A549 (cell line): Measurements from ENCODE around the gene PHACTR2. TPM values are rescaled to one million over a fixed set of nuclear protein-coding genes. Genes with fewer than 3 reads are reported as not detected.

ENCODE experiments used
- ATAC-seq, 2 experiments: fragments of 200-7000 bp in 1 of 2; fragments of >200 bp in 1 of 2; cut with Nextera tagmentation in 1 of 2; cut with Tn5 transposase in 1 of 2; 3 replicates each; pipeline versions ENCODE4 v1.8.0 to v1.9.1; 2018 to 2020; ENCODE audit warnings: mild to moderate bottlenecking in 1 of 2, moderate library complexity in 1 of 2
- CTCF ChIA-PET: fragments of 300-600 bp; sonication (Branson Sonifier 250); formaldehyde crosslinking; extraction: SDS; loops from one replicate; lab custom pipeline; 2021; ENCODE audit warnings: antibody characterized with exemption, inconsistent platforms; lab: Yijun Ruan, JAX
- POLR2A ChIA-PET: fragments of 350-600 bp; formaldehyde crosslinking; extraction: SDS; loops from one replicate; lab custom pipeline; 2021; ENCODE audit warnings: antibody characterized with exemption, inconsistent platforms; lab: Yijun Ruan, JAX
- DNase-seq, 2 experiments: peaks; one replicate each; pipeline versions ENCODE4 v3.0.0 to v3.0.0-alpha.2; 2011 to 2016; ENCODE audit warnings: low read depth in 1 of 2, low spot score in 1 of 2
- FAIRE-seq: peaks from 2 replicates; lab custom pipeline; 2011; peaks lifted over from hg19 to GRCh38; lab: Jason Lieb, UNC
- H3K27ac ChIP-seq, 2 experiments: fragments of >200 bp; sonication (Bioruptor Twin); formaldehyde crosslinking; 3 replicates each; pipeline ENCODE4 v1.5.1; 2016 to 2017
- H3K4me1 ChIP-seq: fragments of >200 bp; sonication (Bioruptor Twin); formaldehyde crosslinking; 3 replicates; pipeline ENCODE4 v1.6.1; 2016
- H3K4me2 ChIP-seq: fragments of >200 bp; sonication (Bioruptor Twin); formaldehyde crosslinking; 3 replicates; pipeline ENCODE4 v1.6.1; 2016
- H3K4me3 ChIP-seq: fragments of >200 bp; sonication (Bioruptor Twin); formaldehyde crosslinking; 3 replicates; pipeline ENCODE4 v1.5.1; 2016
- H3K9me3 ChIP-seq: fragments of >200 bp; sonication (Bioruptor Twin); formaldehyde crosslinking; 3 replicates; pipeline ENCODE4 v1.6.1; 2016
- BHLHE40 ChIP-seq: IDR thresholded peaks from 2 replicates; pipeline ENCODE4 v1.6.1; 2012; ENCODE audit warnings: low read depth, low read length, inconsistent platforms
- CHD2 ChIP-seq: fragments of 150-350 bp; IDR thresholded peaks from 2 replicates; pipeline ENCODE4 v1.6.1; 2014; ENCODE audit warnings: low read length; ENCODE audit not compliant: partially characterized antibody
- EHMT2 ChIP-seq: fragments of 200-600 bp; sonication (generic); IDR thresholded peaks from 2 replicates; pipeline ENCODE4 v1.6.1; 2016; ENCODE audit warnings: antibody characterized with exemption, low read depth, mild to moderate bottlenecking, moderate library complexity
- FOSL2 ChIP-seq, 2 experiments: fragments of 450-650 bp in 1 of 2; fragments of >200 bp in 1 of 2; sonication (Bioruptor Twin) in 1 of 2; formaldehyde crosslinking; IDR thresholded peaks; 2 replicates each; pipeline versions ENCODE4 v1.5.0 to v1.6.1; 2016 to 2020; ENCODE audit warnings: mild to moderate bottlenecking in 1 of 2, moderate library complexity in 1 of 2
- HOXA7 ChIP-seq: fragments of 250-450 bp; sonication (Bioruptor Pico); IDR thresholded peaks from 2 replicates; pipeline ENCODE4 v1.5.0; 2020; ENCODE audit warnings: mild to moderate bottlenecking, moderate library complexity
- JUN ChIP-seq, 2 experiments: fragments of >200 bp; sonication (Bioruptor Twin); formaldehyde crosslinking; IDR thresholded peaks; 2 replicates in 1 of 2; 3 replicates in 1 of 2; pipeline ENCODE4 v1.6.1; 2016 to 2017
- JUNB ChIP-seq: fragments of >200 bp; sonication (Bioruptor Twin); formaldehyde crosslinking; IDR thresholded peaks from 2 replicates; pipeline ENCODE4 v1.6.1; 2016
- MAFK ChIP-seq: fragments of 450-650 bp; IDR thresholded peaks from 2 replicates; pipeline ENCODE4 v1.6.1; 2014; ENCODE audit not compliant: partially characterized antibody
- MAZ ChIP-seq: fragments of 150-350 bp; IDR thresholded peaks from 2 replicates; pipeline ENCODE4 v1.6.1; 2014; ENCODE audit warnings: antibody characterized with exemption, low read depth, low read length, borderline replicate concordance
- NPAS2 ChIP-seq: fragments of 250-450 bp; sonication (Bioruptor Pico); IDR thresholded peaks from 2 replicates; pipeline ENCODE4 v1.8.0; 2022; ENCODE audit warnings: mild to moderate bottlenecking, moderate library complexity, borderline replicate concordance
- PHF8 ChIP-seq: fragments of 200-600 bp; sonication (generic); IDR thresholded peaks from 2 replicates; pipeline ENCODE4 v1.6.1; 2016; ENCODE audit warnings: low read depth, mild to moderate bottlenecking, antibody characterized with exemption, moderate library complexity, borderline replicate concordance
- POLR2A ChIP-seq: IDR thresholded peaks from 2 replicates; pipeline ENCODE4 v1.6.1; 2012; ENCODE audit warnings: mild to moderate bottlenecking, low read length
- RAD21 ChIP-seq, 2 experiments: fragments of >200 bp in 1 of 2; sonication (Bioruptor Twin) in 1 of 2; formaldehyde crosslinking in 1 of 2; IDR thresholded peaks in 1 of 2; conservative IDR thresholded peaks in 1 of 2; 2 replicates in 1 of 2; 3 replicates in 1 of 2; pipeline ENCODE4 v1.6.1; 2012 to 2018; ENCODE audit warnings: inconsistent platforms in 1 of 2
- RNF2 ChIP-seq: fragments of 200-600 bp; sonication (generic); IDR thresholded peaks from 2 replicates; pipeline ENCODE4 v1.6.1; 2016; ENCODE audit warnings: low read depth, mild to moderate bottlenecking, antibody characterized with exemption, moderate library complexity, borderline replicate concordance
- SMC3 ChIP-seq: fragments of >200 bp; sonication (Bioruptor Twin); formaldehyde crosslinking; IDR thresholded peaks from 3 replicates; pipeline ENCODE4 v1.6.1; 2018; ENCODE audit warnings: inconsistent platforms
- TFCP2L1 ChIP-seq: fragments of 250-450 bp; sonication (Bioruptor Pico); IDR thresholded peaks from 2 replicates; pipeline ENCODE4 v1.5.0; 2021; ENCODE audit warnings: mild to moderate bottlenecking
- WGBS: methylation state at CpG from one replicate; pipeline ENCODE4 v1.1.6; 2017; ENCODE audit errors: missing lambda C conversion rate; 5-methylcytosine and 5-hydroxymethylcytosine counted together
- polyA plus RNA-seq, 4 experiments: library from polyadenylated mRNA; depleted of rRNA in 3 of 4; stranded (reverse); fragments of >200 nt; fragmentation: RNase III in 1 of 4; extraction: RNeasy Plus Mini Kit Qiagen cat#74134 plus additional on column Dnase treatment in 1 of 4; gene quantifications; 2 replicates in 3 of 4; 3 replicates in 1 of 4; pipeline ENCODE4 v1.2.3, GENCODE V29; 2011 to 2017
- TF ChIP-seq, protein P1 (sequence below): IDR thresholded peaks from 2 replicates; pipeline ENCODE4 v1.6.1; 2012; ENCODE audit warnings: low read depth, borderline replicate concordance
- TF ChIP-seq, protein P2 (sequence below): fragments of >200 bp; sonication (Bioruptor Twin); formaldehyde crosslinking; IDR thresholded peaks from 3 replicates; pipeline ENCODE4 v1.6.1; 2016
- TF ChIP-seq, protein P3 (sequence below): fragments of 150-350 bp; IDR thresholded peaks from 2 replicates; pipeline ENCODE4 v1.6.1; 2014; ENCODE audit warnings: low read depth, mild to moderate bottlenecking, low read length

PHACTR2 gene
- polyA plus RNA-seq, 2 of the 4 experiments (the other 2 are of a cell fraction): 2.5 to 10.4 TPM

DNA sequence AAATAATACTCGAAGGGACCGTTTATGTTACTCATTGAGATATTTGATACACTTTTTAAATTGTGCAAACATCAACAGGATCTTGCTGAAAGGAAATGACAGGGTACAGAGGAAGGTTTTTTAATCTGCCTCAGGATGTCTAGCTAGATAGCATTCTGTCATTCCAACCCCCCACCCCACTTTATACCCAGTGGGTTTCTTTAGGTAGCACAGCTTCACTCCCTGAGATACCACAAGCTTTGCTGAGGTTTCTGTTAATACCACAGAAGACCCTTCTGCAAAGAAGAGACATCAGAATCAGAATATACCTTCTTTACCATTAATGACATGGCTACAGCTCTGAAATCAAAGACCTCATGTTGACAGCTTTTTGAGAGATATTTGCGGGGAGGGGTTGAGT is 1.3 kb downstream of the PHACTR2 start:
- H3K4me1 ChIP-seq: peaks cover 40% of the 10 kb centered on the region

DNA sequence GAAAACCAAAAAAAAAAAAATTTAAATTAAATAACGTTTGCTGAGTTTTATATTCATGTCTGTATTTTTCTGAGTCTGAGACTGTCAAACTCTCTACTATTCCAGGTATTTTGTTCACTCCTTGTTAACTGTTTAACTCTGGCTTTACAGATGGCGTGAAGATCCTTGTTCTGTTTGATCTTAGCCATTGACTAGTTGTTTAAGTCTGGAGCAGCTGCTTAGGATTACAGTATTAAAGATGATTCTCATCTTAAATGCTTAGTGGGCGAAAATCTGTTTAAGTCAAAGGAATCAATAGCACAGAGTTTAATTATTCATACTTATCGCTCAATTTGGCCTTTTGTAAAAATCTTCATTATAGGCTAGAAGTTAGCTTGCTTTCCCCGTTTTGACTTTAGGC is 2.4 kb downstream of the PHACTR2 start:
- POLR2A ChIA-PET: no interaction called here
- Histone ChIP-seq H3K4me2 (0 out of 3 replicates have a peak overlapping the region, but pooled peaks have one; percentile 91), H3K27ac (no peak overlapping the region), H3K9me3 (peaks cover 11% of the 10 kb centered on the region; the same call in 1 of the 3 replicates), H3K4me3 (no peak overlapping the region), H3K4me1 (peaks cover 29% of the 10 kb centered on the region)
- no peak for DNase-seq
- CTCF ChIA-PET: no interaction called here
- no peak for FAIRE-seq
- WGBS: 79% methylated on average over 5 of the region's 5 CpGs
- ATAC-seq: no peak
- TF ChIP-seq MAFK (peak; percentile 40), BHLHE40 (no peak)

More for the DNA sequence above, 1.3 kb downstream of the PHACTR2 start:
- no peak for DNase-seq
- Histone ChIP-seq H3K27ac (peak overlapping the region in 1 of 2 experiments; percentile 78; a peak in 1 of 6 replicates), H3K4me3 (peak overlapping the region; percentile 50), H3K4me2 (peak overlapping the region; percentile 91), H3K9me3 (peaks cover 11% of the 10 kb centered on the region; the same call in 1 of the 3 replicates)
- no peak for ATAC-seq
- POLR2A ChIA-PET: interaction anchor here (2.2 kb wide), 1 partner anchor 164 kb away, joined by 8 read pairs; the partner anchor contains the start of gene LTV1
- FAIRE-seq: no peak
- CTCF ChIA-PET: interaction anchor here (0.6 kb wide), 1 partner anchor 319 kb away, joined by 4 read pairs; no protein-coding TSS in a partner anchor
- no peak for TF ChIP-seq JUNB
- no peak for TF ChIP-seq RAD21 (conservative IDR thresholded peaks at IDR 0.05 in 1 of 2, IDR thresholded peaks at IDR 0.05 in 1 of 2)
- TF ChIP-seq, protein P1, sequence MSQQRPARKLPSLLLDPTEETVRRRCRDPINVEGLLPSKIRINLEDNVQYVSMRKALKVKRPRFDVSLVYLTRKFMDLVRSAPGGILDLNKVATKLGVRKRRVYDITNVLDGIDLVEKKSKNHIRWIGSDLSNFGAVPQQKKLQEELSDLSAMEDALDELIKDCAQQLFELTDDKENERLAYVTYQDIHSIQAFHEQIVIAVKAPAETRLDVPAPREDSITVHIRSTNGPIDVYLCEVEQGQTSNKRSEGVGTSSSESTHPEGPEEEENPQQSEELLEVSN: no peak
- no peak for TF ChIP-seq MAZ
- TF ChIP-seq FOSL2 (IDR thresholded peaks at IDR 0.05): no peak
- TF ChIP-seq FOSL2 (CRISPR knock-in tag; IDR thresholded peaks at IDR 0.05): no peak
- TF ChIP-seq, protein P2, sequence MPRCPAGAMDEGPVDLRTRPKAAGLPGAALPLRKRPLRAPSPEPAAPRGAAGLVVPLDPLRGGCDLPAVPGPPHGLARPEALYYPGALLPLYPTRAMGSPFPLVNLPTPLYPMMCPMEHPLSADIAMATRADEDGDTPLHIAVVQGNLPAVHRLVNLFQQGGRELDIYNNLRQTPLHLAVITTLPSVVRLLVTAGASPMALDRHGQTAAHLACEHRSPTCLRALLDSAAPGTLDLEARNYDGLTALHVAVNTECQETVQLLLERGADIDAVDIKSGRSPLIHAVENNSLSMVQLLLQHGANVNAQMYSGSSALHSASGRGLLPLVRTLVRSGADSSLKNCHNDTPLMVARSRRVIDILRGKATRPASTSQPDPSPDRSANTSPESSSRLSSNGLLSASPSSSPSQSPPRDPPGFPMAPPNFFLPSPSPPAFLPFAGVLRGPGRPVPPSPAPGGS: no peak
- TF ChIP-seq SMC3: no peak
- no peak for TF ChIP-seq HOXA7
- no peak for TF ChIP-seq JUN (IDR thresholded peaks at IDR 0.05)
- no peak for TF ChIP-seq POLR2A
- TF ChIP-seq NPAS2 (CRISPR knock-in tag): no peak
- TF ChIP-seq PHF8: no peak
- TF ChIP-seq RNF2: no peak
- 10% methylated on average over 3 of the region's 3 CpGs for WGBS

DNA sequence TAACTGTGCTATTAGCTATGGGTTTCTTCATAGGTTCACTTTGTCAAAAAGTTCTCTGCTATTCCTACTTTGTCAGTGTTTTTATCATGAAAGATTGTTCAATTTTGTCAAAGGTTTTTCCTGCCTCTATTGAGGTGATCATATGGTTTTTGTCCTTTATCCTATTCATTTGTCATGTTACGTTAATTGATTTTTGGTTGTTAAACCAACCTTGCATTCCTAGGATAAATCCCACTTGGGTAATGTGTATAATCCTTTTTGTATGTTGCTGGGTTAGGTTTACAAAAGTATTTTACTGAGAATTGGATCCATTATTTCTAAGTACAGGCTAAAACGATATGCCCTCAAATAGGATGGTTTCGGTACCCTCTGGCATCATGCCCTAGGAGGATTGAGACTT is 5.0 kb downstream of the PHACTR2 start:
- WGBS: 92% methylated on average over 3 of the region's 3 CpGs
- TF ChIP-seq, protein P2: no peak
- no peak for TF ChIP-seq CHD2
- no peak for TF ChIP-seq EHMT2
- TF ChIP-seq, protein P1: no peak
- TF ChIP-seq JUNB: no peak
- no peak for TF ChIP-seq TFCP2L1 (CRISPR knock-in tag)
- TF ChIP-seq, protein P3, sequence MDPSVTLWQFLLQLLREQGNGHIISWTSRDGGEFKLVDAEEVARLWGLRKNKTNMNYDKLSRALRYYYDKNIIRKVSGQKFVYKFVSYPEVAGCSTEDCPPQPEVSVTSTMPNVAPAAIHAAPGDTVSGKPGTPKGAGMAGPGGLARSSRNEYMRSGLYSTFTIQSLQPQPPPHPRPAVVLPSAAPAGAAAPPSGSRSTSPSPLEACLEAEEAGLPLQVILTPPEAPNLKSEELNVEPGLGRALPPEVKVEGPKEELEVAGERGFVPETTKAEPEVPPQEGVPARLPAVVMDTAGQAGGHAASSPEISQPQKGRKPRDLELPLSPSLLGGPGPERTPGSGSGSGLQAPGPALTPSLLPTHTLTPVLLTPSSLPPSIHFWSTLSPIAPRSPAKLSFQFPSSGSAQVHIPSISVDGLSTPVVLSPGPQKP: no peak
- no peak for TF ChIP-seq SMC3
- peaks cover 5% of the 10 kb centered on the region; the same call in 2 of the 3 replicates for H3K4me1 ChIP-seq
- peaks cover 11% of the 10 kb centered on the region; the same call in 1 of the 3 replicates for H3K9me3 ChIP-seq
- no peak for DNase-seq
- no peak overlapping the region for H3K4me2 ChIP-seq
- no peak for ATAC-seq
- ChIA-PET POLR2A (no interaction called here), CTCF (interaction anchor here (0.5 kb wide), 1 partner anchor 55 kb away, joined by 3 read pairs; no protein-coding TSS in a partner anchor)
- H3K27ac ChIP-seq: no peak overlapping the region
- H3K4me3 ChIP-seq: no peak overlapping the region
- FAIRE-seq: no peak
